MM.1S (cell line): Measurements from ENCODE around the gene ADAMTS3.

Experiments
- EZH2 ChIP-seq: fragments of 300-600 bp; sonication (generic); optimal IDR thresholded peaks from 2 replicates; pipeline ENCODE3; 2017; ENCODE audit warnings: low read depth, mild to moderate bottlenecking, antibody characterized with exemption, low read length, mixed read lengths
- TF ChIP-seq, protein P1 (sequence below): fragments of 300-600 bp; sonication (generic); IDR thresholded peaks from 2 replicates; pipeline ENCODE4 v1.5.1; 2016; ENCODE audit warnings: antibody characterized with exemption, low read length, mixed read lengths

- TF ChIP-seq, protein P1, sequence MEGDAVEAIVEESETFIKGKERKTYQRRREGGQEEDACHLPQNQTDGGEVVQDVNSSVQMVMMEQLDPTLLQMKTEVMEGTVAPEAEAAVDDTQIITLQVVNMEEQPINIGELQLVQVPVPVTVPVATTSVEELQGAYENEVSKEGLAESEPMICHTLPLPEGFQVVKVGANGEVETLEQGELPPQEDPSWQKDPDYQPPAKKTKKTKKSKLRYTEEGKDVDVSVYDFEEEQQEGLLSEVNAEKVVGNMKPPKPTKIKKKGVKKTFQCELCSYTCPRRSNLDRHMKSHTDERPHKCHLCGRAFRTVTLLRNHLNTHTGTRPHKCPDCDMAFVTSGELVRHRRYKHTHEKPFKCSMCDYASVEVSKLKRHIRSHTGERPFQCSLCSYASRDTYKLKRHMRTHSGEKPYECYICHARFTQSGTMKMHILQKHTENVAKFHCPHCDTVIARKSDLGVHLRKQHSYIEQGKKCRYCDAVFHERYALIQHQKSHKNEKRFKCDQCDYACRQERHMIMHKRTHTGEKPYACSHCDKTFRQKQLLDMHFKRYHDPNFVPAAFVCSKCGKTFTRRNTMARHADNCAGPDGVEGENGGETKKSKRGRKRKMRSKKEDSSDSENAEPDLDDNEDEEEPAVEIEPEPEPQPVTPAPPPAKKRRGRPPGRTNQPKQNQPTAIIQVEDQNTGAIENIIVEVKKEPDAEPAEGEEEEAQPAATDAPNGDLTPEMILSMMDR = peak; percentile 79
- no peak for TF ChIP-seq EZH2
These were observed 63.7 kb downstream of the ADAMTS3 start for GRCh38 chr4:72505314-72505744.
